Choroid plexus epithelial cell (primary cell): ENCODE data around the gene C8A.

Experiments
- DNase-seq: peaks from one replicate; pipeline ENCODE4 v3.0.0-alpha.2; 2010; ENCODE audit warnings: low read depth
- H3K4me3 ChIP-seq: 2 replicates; pipeline ENCODE4 v1.5.1; 2011; ENCODE audit warnings: low read depth, mild to moderate bottlenecking, control low read depth, low read length, moderate library complexity
- CTCF ChIP-seq: conservative IDR thresholded peaks from 2 replicates; pipeline ENCODE4 v1.5.1; 2011; ENCODE audit warnings: low read depth, mild to moderate bottlenecking, control low read depth, inconsistent platforms, low read length, moderate library complexity

The C8A gene

GRCh38 chr1:56910441-56910985 lies 55.9 kb downstream of the C8A start:
- H3K4me3 ChIP-seq = no peak overlapping the region
- no peak for DNase-seq

GRCh38 chr1:56911098-56911938 lies 56.7 kb downstream of the C8A start:
- no peak for DNase-seq
- H3K4me3 ChIP-seq = no peak overlapping the region
- no peak for TF ChIP-seq CTCF

More at GRCh38 chr1:56910441-56910985, 55.9 kb downstream of the C8A start:
- TF ChIP-seq CTCF = no peak

- TF ChIP-seq CTCF = no peak
- H3K4me3 ChIP-seq = no peak overlapping the region
- DNase-seq = no peak
Observed at GRCh38 chr1:56912325-56912724, 57.7 kb downstream of the C8A start.

GRCh38 chr1:56915960-56916359 lies 61.4 kb downstream of the C8A start:
- TF ChIP-seq CTCF = no peak
- no peak overlapping the region for H3K4me3 ChIP-seq
- DNase-seq = no peak

GRCh38 chr1:56916630-56917029 lies 62.0 kb downstream of the C8A start:
- no peak overlapping the region for H3K4me3 ChIP-seq
- TF ChIP-seq CTCF = no peak
- no peak for DNase-seq

- no peak for TF ChIP-seq CTCF
- no peak overlapping the region for H3K4me3 ChIP-seq
- no peak for DNase-seq
Observed at GRCh38 chr1:56917356-56917755, 62.8 kb downstream of the C8A start.

- peak; percentile 65 for DNase-seq
- TF ChIP-seq CTCF = no peak
- no peak overlapping the region for H3K4me3 ChIP-seq
Observed at GRCh38 chr1:56920591-56921001, 66.0 kb downstream of the C8A start.
